Neural cell (in vitro differentiated cells): Measurements from ENCODE around the gene MPDU1.

Source experiments
- EP300 ChIP-seq: fragments of 450-650 bp; conservative IDR thresholded peaks from 2 replicates; pipeline ENCODE4 v1.6.1; 2014; ENCODE audit warnings: antibody characterized with exemption, mild to moderate bottlenecking, moderate library complexity; ENCODE audit not compliant: poor library complexity, severe bottlenecking
- POLR2AphosphoS5 ChIP-seq: IDR thresholded peaks from 2 replicates; pipeline ENCODE4 v1.6.1; 2012
- RAD21 ChIP-seq: fragments of 450-650 bp; conservative IDR thresholded peaks from 2 replicates; pipeline ENCODE4 v1.6.1; 2014; ENCODE audit warnings: antibody characterized with exemption, mild to moderate bottlenecking, moderate library complexity
- SMC3 ChIP-seq: fragments of 450-650 bp; conservative IDR thresholded peaks from 2 replicates; pipeline ENCODE4 v1.6.1; 2014; ENCODE audit warnings: antibody characterized with exemption, mild to moderate bottlenecking, moderate library complexity; ENCODE audit not compliant: poor library complexity
- TF ChIP-seq, protein P1 (sequence below): fragments of 450-650 bp; IDR thresholded peaks from 2 replicates; pipeline ENCODE4 v1.5.1; 2014; ENCODE audit warnings: antibody characterized with exemption, mild to moderate bottlenecking, moderate library complexity; ENCODE audit not compliant: poor library complexity, severe bottlenecking

DNA sequence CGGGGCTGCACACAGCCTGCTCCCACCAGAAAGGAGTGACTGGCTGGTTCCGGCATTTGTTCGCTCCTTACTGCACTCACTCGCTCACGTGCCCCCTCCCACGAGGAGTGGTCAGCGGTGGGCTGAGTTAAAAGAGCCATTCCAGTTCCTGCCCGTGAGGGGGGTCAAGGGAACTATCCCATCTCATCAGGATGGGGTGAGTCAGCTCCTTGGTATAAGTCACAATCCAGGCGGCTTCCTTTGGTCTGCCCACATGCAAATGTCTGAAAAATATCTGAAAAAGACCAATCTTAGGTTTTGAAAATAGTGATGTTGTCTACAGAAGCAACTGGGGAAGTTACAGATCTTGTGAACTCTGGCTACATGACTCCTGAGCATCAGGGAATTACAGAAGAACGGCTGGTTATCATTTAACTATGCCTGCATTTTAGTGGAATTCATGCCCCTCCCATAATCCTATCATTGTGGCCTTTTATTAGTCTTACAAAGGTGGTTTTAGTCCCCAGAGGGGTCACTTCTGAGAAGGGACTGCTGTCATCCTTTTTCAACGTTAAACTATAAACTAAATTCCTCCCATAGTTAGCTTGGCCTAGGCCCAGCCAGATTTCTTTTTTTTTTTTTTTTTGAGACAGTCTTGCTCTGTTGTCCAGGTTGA lies 44.6 kb upstream of the MPDU1 start:
- TF ChIP-seq, protein P1, sequence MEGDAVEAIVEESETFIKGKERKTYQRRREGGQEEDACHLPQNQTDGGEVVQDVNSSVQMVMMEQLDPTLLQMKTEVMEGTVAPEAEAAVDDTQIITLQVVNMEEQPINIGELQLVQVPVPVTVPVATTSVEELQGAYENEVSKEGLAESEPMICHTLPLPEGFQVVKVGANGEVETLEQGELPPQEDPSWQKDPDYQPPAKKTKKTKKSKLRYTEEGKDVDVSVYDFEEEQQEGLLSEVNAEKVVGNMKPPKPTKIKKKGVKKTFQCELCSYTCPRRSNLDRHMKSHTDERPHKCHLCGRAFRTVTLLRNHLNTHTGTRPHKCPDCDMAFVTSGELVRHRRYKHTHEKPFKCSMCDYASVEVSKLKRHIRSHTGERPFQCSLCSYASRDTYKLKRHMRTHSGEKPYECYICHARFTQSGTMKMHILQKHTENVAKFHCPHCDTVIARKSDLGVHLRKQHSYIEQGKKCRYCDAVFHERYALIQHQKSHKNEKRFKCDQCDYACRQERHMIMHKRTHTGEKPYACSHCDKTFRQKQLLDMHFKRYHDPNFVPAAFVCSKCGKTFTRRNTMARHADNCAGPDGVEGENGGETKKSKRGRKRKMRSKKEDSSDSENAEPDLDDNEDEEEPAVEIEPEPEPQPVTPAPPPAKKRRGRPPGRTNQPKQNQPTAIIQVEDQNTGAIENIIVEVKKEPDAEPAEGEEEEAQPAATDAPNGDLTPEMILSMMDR: no peak
- TF ChIP-seq EP300 (no peak), SMC3 (no peak), POLR2AphosphoS5 (no peak), RAD21 (no peak)
